Kidney epithelial cell (primary cell): ENCODE measurements around the gene CNNM2. TPM values are rescaled to one million over a fixed set of nuclear protein-coding genes. Genes with fewer than 3 reads are reported as not detected.

ENCODE experiments used
- DNase-seq: peaks from one replicate; pipeline ENCODE4 v3.0.0-alpha.2; 2010; ENCODE audit warnings: low read depth
- H3K27me3 ChIP-seq: 2 replicates; pipeline ENCODE4 v1.6.0; 2011; ENCODE audit warnings: low read length; ENCODE audit not compliant: control insufficient read depth, insufficient read depth
- H3K36me3 ChIP-seq: 2 replicates; pipeline ENCODE4 v1.5.1; 2011; ENCODE audit warnings: low read length; ENCODE audit not compliant: control insufficient read depth, insufficient read depth
- H3K4me3 ChIP-seq: 2 replicates; pipeline ENCODE4 v1.5.1; 2011; ENCODE audit warnings: low read depth, mild to moderate bottlenecking, control low read depth, low read length
- CTCF ChIP-seq: IDR thresholded peaks from 2 replicates; pipeline ENCODE4 v1.5.1; 2011; ENCODE audit warnings: mild to moderate bottlenecking, moderate library complexity, low read length, control low read depth, inconsistent platforms; ENCODE audit not compliant: insufficient read depth, poor library complexity, severe bottlenecking
- total RNA-seq: library from RNA; depleted of rRNA; stranded (reverse); fragments of >200 nt; gene quantifications from 2 replicates; pipeline ENCODE4 v1.2.3, GENCODE V29; 2015

Gene CNNM2
- total RNA-seq, 1 donor from 2014 or later = 6.4 TPM

GRCh38 chr10:102945962-102946361 lies 27.9 kb downstream of the CNNM2 start:
- DNase-seq = no peak
- no peaks in the 10 kb centered on the region for H3K27me3 ChIP-seq
- no peak overlapping the region for H3K4me3 ChIP-seq
- no peaks in the 10 kb centered on the region for H3K36me3 ChIP-seq
- TF ChIP-seq CTCF = no peak

- no peaks in the 10 kb centered on the region for H3K27me3 ChIP-seq
- TF ChIP-seq CTCF = no peak
- no peak for DNase-seq
- H3K36me3 ChIP-seq = no peaks in the 10 kb centered on the region
- no peak overlapping the region for H3K4me3 ChIP-seq
These were observed 28.9 kb downstream of the CNNM2 start for GRCh38 chr10:102946992-102947391.

GRCh38 chr10:102948176-102948575 lies 30.1 kb downstream of the CNNM2 start:
- Histone ChIP-seq H3K4me3 (no peak overlapping the region), H3K27me3 (no peaks in the 10 kb centered on the region), H3K36me3 (no peaks in the 10 kb centered on the region)
- TF ChIP-seq CTCF = no peak
- DNase-seq = no peak

- no peak for TF ChIP-seq CTCF
- Histone ChIP-seq H3K36me3 (no peaks in the 10 kb centered on the region), H3K27me3 (no peaks in the 10 kb centered on the region), H3K4me3 (no peak overlapping the region)
- DNase-seq = no peak
These were observed 30.7 kb downstream of the CNNM2 start for GRCh38 chr10:102948786-102949185.

DNA sequence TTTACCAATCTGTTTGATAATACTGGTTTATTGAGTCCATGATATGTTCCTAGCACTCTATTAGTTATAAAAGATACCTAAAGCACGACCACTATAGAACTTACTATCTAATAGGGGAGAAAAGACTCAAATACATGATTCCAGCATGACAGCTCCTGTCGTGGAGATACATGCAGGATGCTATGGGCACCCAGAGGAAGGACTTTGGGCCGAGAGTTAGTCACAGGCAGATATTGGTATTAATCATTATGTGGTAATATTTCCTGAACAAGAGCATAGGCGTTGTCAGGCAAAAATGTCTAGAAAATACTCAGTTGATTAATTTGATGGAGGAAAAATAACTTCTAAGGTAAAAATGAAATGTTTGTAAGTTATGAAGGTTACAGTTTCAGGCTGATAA lies 31.8 kb downstream of the CNNM2 start:
- TF ChIP-seq CTCF = no peak
- no peaks in the 10 kb centered on the region for H3K27me3 ChIP-seq
- DNase-seq = no peak
- H3K4me3 ChIP-seq = no peak overlapping the region
- no peaks in the 10 kb centered on the region for H3K36me3 ChIP-seq

DNA sequence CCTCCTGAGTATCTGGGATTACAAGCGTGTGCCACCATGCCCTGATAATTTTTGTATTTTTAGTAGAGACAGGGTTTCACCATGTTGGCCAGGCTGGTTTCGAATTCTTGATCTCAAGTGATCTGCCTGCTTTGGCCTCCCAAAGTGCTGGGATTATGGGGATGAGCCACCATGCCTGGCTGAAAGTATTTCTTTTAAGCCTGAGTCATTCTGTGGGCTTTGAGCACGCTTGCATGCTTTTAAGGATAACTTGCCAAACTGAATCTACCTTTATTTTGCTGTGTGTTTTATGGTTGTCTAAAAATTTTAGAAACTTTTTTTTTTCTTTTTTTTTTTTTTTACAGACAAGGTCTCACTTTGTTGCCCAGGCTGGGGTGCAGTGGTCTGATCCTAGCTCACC lies 33.2 kb downstream of the CNNM2 start:
- no peak for DNase-seq
- no peak overlapping the region for H3K4me3 ChIP-seq
- no peaks in the 10 kb centered on the region for H3K36me3 ChIP-seq
- no peaks in the 10 kb centered on the region for H3K27me3 ChIP-seq
- no peak for TF ChIP-seq CTCF
